COR-L47 (cell line): ENCODE measurements around the gene CDC27.
A peak's percentile ranks its signal among the peaks of the same experiment; 100 is the strongest.
"Not testable (repeated sequence)": the region's sequence is repeated elsewhere in the genome, so short reads cannot be mapped to it uniquely, and the experiment has no call there.

ENCODE experiments used
- DNase-seq: peaks from one replicate; lab custom pipeline; 2025; lab: John Stamatoyannopoulos, UW

Gene CDC27, protein sequence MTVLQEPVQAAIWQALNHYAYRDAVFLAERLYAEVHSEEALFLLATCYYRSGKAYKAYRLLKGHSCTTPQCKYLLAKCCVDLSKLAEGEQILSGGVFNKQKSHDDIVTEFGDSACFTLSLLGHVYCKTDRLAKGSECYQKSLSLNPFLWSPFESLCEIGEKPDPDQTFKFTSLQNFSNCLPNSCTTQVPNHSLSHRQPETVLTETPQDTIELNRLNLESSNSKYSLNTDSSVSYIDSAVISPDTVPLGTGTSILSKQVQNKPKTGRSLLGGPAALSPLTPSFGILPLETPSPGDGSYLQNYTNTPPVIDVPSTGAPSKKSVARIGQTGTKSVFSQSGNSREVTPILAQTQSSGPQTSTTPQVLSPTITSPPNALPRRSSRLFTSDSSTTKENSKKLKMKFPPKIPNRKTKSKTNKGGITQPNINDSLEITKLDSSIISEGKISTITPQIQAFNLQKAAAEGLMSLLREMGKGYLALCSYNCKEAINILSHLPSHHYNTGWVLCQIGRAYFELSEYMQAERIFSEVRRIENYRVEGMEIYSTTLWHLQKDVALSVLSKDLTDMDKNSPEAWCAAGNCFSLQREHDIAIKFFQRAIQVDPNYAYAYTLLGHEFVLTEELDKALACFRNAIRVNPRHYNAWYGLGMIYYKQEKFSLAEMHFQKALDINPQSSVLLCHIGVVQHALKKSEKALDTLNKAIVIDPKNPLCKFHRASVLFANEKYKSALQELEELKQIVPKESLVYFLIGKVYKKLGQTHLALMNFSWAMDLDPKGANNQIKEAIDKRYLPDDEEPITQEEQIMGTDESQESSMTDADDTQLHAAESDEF

DNA sequence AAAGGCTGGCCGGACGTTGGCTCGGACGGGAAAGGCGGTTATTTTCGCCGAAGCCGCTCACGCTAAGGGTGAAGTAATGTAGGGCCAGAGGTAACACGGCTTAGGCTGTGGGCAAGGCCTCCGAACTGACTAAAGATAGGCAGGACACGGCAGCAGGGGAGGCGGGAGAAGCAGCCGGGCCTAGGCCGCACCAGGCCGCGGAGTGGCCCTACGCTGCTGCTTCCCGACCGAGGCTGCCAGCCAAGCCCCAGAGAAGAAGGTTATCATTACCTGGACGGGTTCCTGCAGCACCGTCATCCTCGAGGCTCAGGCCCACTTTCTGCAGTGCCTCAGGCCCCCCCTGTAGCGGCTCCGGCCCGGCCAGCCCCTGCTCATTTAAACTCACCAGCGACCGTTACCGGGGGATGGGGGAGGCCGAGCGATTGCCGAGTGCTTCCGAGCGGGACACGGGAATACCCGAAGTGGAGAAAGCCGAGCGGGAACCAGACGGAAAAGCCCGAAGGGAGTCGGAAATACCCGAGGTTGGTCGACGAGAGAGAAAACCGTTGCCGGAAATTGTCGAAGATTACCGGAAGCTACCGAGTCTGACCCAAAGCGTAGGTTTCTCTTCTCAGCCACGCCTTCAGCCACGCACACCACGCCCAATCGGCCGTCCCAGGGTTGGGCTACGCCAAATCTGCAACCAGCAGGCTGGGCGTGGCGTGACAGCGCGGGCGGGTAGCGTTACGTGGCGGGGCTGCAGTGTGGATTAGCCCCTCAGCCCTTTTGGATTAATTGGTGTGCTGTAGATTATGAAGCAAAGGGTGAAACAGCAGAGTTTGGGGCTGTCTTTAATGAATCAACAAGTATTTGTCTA is at the start of gene CDC27:
CDC27 (minus strand) TSS at position 420 of the 856 bp plus-strand sequence; CDS start at position 297, 123 bp downstream.
- DNase-seq, result peak; percentile 98

DNA sequence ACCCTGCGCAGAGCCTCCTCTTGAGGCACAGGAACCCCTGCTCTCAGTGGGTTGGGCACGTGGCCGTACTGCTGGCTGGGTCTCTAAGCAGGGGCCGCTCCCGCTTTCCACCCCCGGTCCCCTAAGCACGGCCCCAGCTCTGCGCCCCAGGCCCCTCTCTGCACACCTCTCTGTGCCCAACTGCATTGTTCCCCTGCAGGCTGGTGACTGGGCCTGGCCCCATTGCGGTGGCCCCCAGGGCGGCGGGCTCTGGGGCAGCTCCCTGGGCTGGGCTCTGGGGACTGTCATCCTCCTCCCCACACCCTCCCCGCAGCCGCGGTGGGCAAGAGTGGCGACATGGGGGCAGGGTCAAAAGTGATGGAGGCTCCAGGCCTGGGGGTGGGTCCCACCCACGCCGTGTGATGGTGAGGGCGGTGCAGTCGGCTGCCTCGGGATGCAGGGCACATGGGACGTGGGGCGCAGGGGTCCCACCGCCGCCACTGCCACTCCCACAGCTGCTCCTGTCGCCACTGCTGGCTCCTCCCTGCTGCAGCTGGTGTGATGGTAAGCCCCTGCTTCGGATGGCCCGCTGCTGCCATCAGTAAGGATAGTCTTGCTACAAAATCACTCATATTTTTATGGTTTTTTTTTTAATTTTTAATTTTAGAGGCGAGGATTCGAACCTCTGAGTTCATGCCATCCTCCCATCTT is 49.4 kb upstream of the CDC27 start:
- DNase-seq, result no peak

DNA sequence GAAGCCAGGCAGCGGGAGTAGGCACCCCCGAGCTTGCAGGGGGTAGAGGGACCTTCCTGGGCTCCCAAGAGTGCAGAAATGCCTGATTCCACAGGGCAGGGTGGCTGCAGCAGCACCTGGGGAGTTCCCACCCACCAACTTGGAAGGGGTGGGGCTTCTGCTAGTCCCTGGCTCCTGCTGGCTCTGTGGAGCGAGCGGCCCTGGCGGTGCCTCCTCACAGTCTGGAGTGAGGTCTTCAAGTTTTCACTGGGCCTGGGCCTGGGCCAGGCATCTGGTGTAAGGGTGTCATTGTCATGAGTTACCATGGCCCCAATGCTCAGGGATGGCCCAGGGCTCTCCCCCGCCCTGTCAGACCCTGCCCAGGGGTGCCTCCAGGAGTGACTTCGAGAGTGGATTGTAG is 48.7 kb upstream of the CDC27 start:
- no peak for DNase-seq

DNA sequence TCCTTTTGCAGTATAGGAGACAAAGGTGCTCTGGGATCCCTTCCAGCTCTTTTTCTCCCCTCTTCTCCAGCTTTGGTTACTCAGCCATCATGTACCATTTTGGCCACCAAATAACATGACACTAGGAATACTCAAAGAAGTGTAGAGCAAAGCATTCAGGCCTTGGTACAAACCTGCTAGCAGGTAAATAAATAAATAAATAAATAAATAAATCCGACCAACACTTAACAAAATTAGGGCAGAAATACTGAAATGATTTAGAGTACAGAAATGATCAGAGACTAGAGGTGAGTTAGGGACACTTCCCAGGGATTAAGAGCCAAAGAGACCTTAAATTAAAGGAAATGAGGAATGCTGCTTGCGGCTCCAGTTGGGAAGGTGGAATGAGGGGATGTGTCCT is 46.8 kb upstream of the CDC27 start:
- no peak for DNase-seq

DNA sequence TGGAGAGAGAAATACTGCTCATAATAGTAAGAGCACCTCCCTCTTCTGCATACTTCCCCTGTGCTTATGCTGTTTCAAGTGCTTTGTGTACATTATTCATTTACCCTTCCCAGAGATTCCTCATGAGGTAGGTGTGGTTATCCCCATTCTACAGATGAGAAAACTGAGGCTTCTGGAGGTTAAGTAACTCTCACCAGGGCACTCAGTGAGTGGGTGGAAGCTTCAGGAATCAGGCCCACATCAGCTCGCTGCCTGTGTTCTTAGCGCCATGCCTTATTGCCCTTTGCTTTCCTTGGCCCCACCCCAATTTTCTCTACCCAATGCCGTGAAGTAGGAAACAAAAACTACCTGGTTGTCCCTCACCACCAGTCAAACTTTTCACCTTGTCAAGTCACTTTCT is 46.4 kb upstream of the CDC27 start:
- DNase-seq, result no peak

DNA sequence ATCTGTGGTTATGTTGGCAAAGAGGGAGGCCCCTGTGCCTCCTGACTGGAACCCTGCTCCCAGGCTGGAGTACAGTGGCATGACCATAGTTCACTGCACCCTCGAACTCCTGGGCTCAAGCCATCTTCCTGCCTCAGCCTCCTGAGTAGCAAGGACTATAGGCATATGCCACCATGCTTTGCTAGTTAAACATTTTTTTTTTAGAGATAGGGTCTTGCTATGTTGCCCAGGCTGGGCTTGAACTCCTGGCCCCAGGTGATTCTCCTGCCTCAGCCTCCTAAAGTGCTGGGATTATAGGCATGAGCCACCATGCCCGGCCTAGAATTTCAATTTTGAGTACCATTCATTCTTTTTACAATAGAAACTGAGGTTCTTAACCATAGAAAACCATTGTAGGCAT is 43.4 kb upstream of the CDC27 start:
- DNase-seq, result no peak

DNA sequence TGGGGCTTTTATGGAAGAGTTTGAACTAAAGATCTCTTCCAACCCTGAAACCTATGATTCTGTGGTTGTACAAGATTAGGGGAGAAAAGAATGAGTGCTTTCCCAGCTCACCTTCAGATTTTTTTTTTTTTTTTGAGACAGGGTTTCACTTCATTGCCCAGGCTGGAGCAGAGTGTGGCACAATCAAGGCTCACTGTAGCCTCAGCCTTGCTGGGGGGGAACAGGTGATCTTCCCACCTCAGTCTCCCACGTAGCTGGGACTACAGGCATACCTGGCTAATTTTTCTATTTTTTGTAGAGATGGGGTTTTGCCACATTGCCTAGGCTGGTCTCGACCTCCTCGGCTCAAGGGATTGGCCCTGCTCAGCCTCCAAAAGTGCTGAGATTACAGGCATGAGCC is 42.8 kb upstream of the CDC27 start:
- no peak for DNase-seq

DNA sequence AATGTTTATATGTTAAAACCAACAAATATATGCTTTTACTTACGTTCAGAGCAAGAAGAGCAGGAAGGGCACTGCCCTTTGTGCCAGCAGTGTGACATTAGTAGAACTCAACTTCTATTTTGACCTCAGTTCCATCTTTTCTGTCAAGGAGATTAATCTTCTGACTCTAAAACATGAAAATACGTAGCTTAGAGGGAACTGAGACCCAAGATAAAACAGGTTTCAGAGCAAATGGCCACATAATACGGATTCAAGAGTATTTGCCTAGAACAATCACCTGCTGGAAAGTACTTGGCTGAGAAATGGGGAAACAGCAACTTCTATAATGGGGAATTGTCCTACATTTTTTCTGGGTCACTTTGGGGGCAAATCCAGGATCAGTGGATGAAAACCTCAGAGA is 42.2 kb upstream of the CDC27 start:
- DNase-seq, result no peak

DNA sequence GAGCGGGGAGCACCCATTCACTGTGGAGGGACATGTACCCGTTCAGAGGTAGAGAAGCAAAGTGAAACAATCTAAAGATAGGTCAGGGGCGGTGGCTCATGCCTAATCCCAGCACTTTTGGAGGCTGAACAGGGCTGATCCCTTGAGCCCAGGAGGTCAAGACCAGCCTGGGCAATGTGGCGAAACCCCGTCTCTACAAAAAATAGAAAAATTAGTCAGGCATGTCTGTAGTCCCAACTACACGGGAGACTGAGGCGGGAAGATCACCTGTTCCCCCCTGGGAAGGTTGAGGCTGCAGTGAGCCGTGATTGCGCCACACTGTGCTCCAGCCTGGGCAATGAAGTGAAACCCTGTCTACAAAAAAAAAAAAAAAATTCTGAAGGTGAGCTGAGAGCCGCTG is 41.8 kb upstream of the CDC27 start:
- no peak for DNase-seq

DNA sequence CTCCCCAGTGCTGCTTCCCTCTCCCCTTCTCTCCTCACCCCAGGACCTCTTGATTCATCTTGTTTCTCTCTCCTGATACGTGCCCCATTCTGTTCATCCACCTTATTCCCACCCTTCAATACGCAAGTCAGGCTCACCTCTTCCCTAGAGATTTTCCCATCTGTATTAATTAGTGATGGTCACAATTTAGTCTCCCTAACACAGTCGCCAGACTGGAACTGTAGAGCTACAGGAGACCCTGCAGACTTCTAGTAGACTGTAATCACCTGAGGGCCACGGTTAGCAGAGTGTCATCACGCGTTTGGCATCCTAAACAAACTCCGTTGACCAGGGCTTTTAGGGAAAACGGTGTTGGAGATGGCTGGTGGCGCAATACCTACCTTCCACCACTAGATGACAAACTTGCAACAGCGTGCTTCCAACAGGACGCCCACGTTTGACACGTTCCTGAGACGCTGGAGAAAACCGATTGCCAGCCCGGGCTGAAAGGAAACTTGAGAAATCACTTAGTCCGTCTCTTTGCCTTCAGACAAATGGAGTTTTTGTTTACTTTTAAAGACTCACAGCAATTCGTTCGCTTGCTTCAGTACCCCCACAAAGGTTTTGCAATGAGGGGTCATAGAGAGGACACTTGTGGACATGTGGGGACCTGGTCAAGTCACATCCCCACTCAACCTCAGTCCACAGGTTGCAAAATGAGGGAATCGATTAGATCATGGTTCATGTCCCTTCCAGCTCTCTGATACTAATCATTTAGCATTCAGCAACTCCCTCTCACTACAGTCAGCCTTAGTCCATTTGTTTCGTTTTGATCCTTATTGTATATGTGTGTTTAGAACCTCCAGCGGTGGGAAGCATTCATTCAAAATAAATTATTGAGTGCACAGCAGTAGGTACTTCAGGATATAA is 40.7 kb upstream of the CDC27 start:
- peak; percentile 72 for DNase-seq

DNA sequence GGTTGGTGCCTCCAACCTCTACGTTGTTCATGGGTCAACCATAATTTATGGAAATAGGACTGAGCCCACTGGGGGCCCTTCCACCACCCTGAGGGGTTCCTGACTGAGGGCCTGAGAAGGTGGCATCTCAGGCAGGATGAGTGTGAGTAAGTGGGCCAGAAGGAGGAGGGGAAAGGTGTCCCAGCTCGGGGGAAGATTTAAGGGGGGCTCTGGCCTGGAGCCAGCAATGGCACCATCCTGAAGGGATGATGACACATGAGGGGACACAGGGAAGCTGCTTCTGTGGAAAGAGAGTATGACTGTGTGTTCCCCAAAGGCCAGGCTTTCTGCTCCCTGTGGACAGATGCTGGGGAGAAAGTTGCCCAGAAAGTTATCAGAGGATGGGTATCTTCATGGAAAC is 38.8 kb upstream of the CDC27 start:
- DNase-seq, result no peak

DNA sequence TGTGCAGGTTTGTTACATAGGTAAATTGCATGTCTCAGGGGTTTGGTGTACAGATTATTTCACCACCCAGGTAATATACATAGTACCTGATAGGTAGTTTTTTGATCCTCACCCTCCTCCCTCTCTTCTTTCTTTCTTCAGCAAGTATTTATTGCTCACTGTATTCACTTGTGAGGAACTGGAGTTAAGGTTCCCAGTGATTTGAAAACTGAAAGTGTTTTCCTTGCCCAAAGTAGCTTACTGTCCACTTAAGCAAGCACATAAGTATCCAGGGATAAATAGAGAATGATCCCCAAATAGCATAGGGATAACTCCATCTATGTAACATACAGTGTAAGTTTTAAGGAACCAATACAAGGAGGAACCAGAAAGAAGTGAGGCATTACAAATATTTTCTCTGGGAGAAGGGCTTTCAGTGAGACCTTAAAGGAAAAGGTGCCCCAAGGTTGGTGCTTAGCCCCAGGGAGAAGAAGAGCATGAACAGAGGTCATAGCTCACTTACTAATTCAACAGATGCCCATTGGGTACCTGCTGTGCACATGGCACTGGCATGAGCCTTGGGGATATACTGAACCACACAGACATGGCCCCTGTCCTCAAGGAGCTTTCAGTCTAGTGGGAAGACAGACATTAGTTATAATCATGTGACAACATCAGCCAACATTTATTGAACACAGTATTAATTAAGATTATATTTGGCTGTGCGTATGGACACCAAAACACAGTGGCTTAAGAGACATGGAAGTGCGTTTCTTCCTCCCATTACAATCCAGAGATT is 37.0 kb upstream of the CDC27 start:
- DNase-seq, result no peak

DNA sequence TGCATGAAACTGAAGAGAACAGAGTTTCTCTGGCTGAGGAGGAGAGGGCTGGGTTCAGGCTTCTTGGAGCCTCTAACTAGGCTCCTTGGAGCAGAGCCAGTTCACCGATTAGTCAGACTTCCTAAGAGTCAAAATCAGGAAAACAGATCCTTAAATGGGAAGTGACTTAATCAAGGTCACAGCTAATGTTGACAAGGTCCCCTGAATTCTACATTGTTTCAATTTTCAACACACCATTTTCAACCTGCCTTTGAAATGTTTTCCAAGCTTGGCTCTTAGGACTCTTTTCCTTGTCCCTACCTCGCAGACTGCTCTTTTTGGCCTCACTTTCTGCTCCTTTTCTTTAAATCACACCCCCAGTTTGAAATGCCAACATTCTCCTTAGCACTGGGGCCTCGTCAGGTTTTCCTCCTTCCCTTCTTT is 36.4 kb upstream of the CDC27 start:
- peak; percentile 17 for DNase-seq

DNA sequence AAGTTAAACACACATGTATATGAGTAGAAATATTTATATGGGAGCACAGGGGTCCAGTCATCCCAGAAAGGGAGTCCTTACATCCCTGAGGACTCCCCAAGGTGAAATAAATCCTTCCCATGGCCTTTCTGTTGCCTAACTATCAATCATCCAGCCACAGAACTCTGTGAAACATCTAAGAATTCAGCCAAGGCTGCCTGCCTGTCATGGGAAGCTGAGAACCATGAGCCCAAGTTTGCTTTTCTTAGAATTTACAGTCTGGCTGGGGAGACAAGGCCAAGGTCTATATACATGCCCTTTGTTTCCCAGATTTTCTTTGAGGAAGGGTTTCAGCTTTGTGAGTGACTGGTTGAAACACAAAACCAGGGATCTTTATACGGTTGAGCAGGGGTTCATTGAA is 35.9 kb upstream of the CDC27 start:
- no peak for DNase-seq

DNA sequence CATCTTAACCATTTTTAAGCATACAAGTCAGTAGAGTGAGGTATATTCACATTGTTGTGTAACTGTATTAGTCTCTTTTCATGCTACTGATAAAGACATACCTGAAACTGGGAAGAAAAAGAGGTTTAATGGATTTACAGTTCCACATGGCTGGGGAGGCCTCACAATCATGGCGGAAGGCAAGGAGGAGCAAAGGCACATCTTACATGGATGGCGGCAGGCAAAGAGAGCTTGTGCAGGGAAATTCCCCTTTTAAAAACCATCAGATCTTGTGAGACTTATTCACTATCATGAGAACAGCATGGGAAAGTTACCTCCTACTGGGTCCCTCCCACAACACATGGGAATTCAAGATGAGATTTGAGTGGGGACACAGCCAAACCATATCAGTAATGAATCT is 35.0 kb upstream of the CDC27 start:
- not testable (repeated sequence) for DNase-seq

DNA sequence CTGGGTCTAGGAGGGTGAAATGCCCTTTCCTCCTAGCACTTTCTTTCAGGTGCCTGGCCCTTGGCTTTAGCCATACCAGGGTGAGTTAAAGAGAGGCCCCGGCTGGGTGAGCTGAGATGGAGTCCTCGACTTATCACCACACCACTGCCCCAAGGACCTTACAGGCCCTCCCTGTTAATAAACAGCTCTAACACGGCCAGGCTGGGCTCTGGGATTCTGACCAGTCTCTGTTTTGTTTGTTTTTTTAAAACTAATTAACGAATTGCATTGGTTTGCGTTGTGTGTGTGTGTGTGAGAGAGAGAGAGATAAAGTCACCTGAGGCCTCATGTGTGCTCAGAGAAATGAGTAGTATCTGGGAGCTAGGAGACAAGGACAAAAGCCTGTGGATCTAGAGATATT is 34.4 kb upstream of the CDC27 start:
- DNase-seq, result no peak

DNA sequence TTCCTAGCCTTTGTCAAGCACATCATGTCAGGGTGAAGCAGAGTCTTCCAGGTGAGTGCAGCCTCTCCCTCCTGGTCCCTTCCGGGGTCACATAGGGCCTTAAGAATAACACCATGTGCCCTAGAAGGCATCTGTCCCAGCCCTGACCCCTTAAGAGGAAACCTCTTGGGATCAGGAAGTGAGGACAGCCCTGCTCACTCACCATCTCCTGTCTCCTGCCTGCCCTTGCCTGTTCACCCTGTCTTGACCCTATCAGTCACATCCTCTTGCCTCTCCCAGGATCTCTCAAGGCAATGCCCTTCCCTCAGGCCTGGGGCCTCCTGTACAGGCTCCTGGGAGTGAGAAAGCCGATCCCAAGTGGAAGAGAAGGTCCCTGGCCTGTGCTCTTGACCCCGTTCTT is 33.9 kb upstream of the CDC27 start:
- DNase-seq, result no peak

DNA sequence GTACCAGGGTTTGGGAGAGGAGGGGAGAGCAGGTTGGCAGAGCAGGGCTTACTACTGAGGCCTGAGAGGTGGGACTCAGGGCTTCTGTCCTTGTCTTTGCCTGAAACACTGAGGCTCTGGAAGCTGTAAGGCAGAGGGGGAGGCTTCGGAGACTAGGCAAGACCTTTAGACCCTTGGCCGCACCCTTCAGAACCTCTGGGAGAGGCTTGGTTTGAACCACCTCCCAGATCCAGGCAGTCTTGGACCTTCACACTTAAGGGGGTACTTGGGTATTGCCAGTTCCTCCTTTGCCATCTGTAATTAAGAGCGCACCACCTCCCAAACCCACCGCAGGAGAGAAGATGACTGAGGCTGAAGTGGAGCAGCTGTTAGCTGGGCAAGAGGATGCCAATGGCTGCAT is 33.0 kb upstream of the CDC27 start:
- DNase-seq, result no peak

DNA sequence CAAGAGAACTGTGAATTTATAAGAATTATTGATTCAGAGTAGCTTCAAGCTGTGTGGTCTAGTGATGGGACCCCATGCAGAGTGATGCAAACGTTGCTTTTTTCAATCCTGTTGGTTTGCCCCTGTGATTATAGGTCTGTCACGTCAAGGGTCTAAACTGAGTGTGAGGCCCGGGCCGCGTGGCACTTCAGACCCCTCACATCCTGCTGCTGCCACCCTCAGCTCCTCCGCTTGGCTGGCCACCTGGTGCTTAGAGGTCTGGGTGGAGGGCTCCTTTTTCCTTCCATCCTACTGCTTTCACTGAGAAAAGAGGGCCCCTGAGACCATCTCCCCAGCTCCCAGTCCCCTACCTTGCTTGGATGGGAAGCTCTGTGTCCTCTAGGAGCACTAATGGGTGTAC is 32.1 kb upstream of the CDC27 start:
- no peak for DNase-seq

DNA sequence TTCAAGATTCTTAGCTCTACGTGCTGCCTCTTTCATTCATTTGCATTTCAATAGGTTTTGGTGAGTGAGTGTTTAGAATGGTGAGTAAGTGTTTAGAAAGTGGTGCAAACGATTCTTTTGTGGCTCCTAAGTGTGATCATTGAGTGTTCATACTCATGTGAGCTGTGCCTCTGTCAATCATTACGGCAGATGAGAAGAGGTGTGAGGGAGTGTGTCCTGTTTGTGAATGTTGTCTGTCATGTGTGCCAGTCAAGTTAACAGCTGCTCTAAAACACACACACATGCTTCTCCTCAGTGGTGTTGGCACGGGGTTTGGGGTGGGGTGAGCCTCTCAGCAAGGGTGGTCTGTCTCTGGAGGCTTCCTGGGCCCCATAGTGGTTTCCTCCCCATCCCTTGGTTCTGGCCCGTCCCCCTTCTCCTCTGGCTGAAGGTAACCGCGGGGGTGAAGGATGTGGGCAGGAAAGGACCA is 31.5 kb upstream of the CDC27 start:
- no peak for DNase-seq
